Skeletal muscle satellite cell (primary cell): Measurements from ENCODE around the gene MVB12A.

Experiments
- H3K27me3 ChIP-seq: 2 replicates; pipeline ENCODE4 v1.7.0; 2013; ENCODE audit warnings: low read length; ENCODE audit not compliant: control insufficient read depth, insufficient read depth
- H3K36me3 ChIP-seq: 2 replicates; pipeline ENCODE4 v1.7.0; 2013; ENCODE audit warnings: mild to moderate bottlenecking, control low read depth, low read length; ENCODE audit not compliant: insufficient read depth
- H3K4me1 ChIP-seq: 2 replicates; pipeline ENCODE4 v1.7.0; 2013; ENCODE audit warnings: low read length; ENCODE audit not compliant: control insufficient read depth, insufficient read depth
- H3K4me2 ChIP-seq: 2 replicates; pipeline ENCODE4 v1.7.0; 2013; ENCODE audit warnings: mild to moderate bottlenecking, low read length
- H3K4me3 ChIP-seq: 2 replicates; pipeline ENCODE4 v1.7.0; 2013; ENCODE audit warnings: low read length
- H3K9ac ChIP-seq: 2 replicates; pipeline ENCODE4 v1.7.0; 2013; ENCODE audit warnings: mild to moderate bottlenecking, low read depth, low read length, moderate library complexity
- H3K9me3 ChIP-seq: replicated peaks from 2 replicates; pipeline ENCODE4 v1.7.0; 2013; ENCODE audit warnings: mild to moderate bottlenecking, control low read depth, low read length

Gene MVB12A

DNA sequence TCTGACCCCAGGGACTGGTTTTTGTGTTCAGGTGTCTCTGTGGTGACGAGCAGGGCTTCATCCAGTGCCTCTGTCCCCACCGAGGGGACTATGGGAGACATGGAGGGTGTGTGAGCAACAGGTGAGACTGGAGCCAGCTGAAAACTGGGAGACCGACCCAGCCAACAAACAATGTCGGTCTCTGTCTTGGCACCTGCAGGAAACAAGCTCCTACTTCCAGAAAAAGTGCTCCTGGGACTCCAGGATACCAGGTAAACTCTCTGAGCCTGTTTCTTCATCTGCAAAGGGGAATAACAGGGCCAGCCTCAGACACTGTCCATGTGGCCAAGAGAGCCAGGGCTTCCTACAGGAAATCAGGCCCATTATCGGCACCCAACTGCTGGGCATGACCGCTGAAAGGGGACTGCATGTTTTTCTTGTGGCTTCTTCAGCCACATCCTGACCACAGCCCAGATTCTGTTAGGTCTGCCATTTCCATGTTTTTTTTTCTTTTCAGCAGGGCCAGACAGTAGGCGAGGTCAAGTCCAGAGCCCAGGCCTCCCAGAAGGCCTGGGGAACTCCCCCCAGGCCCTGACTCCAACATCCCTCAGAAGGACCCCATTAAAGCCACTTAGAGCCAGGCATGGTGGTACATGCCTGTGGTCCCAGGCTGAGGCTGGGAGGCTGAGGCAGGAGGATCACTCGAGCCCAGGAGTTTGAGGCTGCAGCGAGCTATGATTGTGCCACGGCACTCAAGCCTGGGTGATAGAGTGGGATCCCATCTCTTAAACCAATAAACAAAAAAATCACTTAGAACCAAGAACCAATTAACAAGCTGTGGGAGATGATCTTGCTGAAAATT lies 13.6 kb upstream of the MVB12A start:
- no peak overlapping the region for H3K4me3 ChIP-seq
- peaks cover 13% of the 10 kb centered on the region for H3K4me1 ChIP-seq
- peak overlapping the region; percentile 21 for H3K4me2 ChIP-seq
- H3K9me3 ChIP-seq, result no peaks in the 10 kb centered on the region
- no peaks in the 10 kb centered on the region for H3K36me3 ChIP-seq
- peaks cover 4% of the 10 kb centered on the region for H3K27me3 ChIP-seq
- no peak overlapping the region for H3K9ac ChIP-seq

DNA sequence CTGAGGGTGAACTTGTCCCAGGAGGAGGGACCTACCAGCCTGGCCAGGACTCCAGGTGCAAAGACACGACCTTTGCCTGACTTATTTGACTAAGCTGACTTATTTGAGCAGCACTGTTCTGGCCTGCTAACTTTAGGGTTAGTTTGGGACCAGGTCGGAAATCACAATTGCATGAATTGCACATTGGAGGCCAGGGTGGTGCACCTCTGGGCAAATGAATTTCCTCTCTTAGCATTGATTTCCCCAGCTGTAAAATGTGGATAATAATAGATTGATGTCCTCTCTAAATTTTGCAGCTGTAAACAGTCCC lies 13.0 kb upstream of the MVB12A start:
- Histone ChIP-seq H3K4me1 (peaks cover 13% of the 10 kb centered on the region), H3K36me3 (no peaks in the 10 kb centered on the region), H3K4me2 (no peak overlapping the region), H3K9me3 (no peaks in the 10 kb centered on the region), H3K27me3 (peaks cover 6% of the 10 kb centered on the region), H3K9ac (no peak overlapping the region), H3K4me3 (no peak overlapping the region)

- H3K4me1 ChIP-seq, result peaks cover 13% of the 10 kb centered on the region
- peaks cover 23% of the 10 kb centered on the region for H3K27me3 ChIP-seq
- H3K36me3 ChIP-seq, result no peaks in the 10 kb centered on the region
- no peaks in the 10 kb centered on the region for H3K9me3 ChIP-seq
- H3K4me3 ChIP-seq, result no peak overlapping the region
- H3K9ac ChIP-seq, result no peak overlapping the region
- H3K4me2 ChIP-seq, result no peak overlapping the region
Measured at GRCh38 chr19:17409990-17410389, 9.9 kb upstream of the MVB12A start.

GRCh38 chr19:17411801-17412200 lies 8.0 kb upstream of the MVB12A start:
- Histone ChIP-seq H3K4me3 (no peak overlapping the region), H3K9ac (no peak overlapping the region), H3K9me3 (no peaks in the 10 kb centered on the region), H3K36me3 (no peaks in the 10 kb centered on the region), H3K4me2 (no peak overlapping the region), H3K27me3 (peaks cover 28% of the 10 kb centered on the region), H3K4me1 (peaks cover under 1% of the 10 kb centered on the region)

DNA sequence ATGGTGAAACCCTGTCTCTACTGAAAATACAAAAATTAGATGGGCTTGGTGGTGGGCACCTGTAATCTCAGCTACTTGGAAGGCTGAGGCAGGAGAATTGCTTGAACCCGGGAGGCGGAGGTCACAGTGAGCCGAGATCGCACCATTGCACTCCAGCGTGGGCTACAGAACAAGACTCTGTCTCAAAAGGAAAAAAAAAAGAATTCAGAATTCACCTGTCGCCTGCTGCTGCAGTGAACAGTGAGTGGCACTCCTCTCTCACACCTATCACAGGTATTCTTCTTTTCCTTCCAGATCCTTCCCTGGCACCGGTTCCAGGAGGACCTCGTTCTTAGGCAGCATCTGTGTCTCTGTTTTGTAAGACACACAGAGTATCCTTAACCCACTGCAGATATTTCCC lies 5.8 kb upstream of the MVB12A start:
- Histone ChIP-seq H3K4me3 (no peak overlapping the region), H3K4me1 (peaks cover 3% of the 10 kb centered on the region), H3K36me3 (no peaks in the 10 kb centered on the region), H3K9me3 (no peaks in the 10 kb centered on the region), H3K4me2 (no peak overlapping the region), H3K9ac (no peak overlapping the region), H3K27me3 (peaks cover 28% of the 10 kb centered on the region)

DNA sequence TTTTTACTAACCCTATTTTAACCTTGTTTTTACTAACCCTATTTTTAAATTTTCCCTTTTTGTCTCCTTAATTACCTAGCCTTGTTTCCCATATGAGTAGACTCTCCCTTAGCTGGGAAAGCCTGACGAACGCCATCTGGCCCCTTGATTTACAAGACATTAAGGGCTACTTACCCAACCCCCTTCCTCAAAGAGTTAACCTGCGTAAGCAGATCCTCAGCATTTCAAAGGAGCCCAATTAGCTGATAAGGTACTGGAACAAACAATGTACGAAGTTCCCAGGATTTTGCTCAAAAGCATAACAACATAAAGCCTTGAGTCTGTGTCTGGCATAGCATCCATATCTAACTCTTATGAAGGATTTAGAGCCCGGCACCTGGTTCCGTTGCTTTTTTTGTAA lies 4.7 kb upstream of the MVB12A start:
- H3K36me3 ChIP-seq, result no peaks in the 10 kb centered on the region
- no peak overlapping the region for H3K4me3 ChIP-seq
- no peaks in the 10 kb centered on the region for H3K9me3 ChIP-seq
- H3K27me3 ChIP-seq, result peaks cover 28% of the 10 kb centered on the region
- peaks cover 6% of the 10 kb centered on the region for H3K4me1 ChIP-seq
- H3K9ac ChIP-seq, result no peak overlapping the region
- no peak overlapping the region for H3K4me2 ChIP-seq

DNA sequence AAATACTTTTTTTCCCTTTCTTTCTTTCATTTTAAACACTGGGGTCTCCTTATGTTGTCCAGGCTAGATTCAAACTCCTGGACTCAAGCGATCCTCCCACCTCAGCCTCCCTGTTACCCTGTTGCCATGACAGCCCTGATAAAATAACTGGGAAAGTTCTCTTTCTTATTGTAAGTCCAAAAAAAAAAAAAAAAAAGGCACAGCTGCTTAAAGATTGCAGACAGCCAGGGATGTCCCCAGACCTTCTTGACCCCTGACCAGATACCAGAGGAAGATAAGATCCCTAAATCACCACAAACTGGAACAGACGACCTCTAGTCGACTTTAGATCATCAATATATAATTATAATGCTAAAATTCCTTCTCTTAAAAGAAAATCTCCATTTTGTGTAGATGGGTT lies 1.1 kb upstream of the MVB12A start:
- H3K36me3 ChIP-seq, result no peaks in the 10 kb centered on the region
- H3K4me2 ChIP-seq, result peak overlapping the region; percentile 80
- H3K4me3 ChIP-seq, result peak overlapping the region; percentile 69
- H3K9me3 ChIP-seq, result no peaks in the 10 kb centered on the region
- H3K9ac ChIP-seq, result peak overlapping the region; percentile 67
- peaks cover 11% of the 10 kb centered on the region for H3K27me3 ChIP-seq
- peaks cover 11% of the 10 kb centered on the region for H3K4me1 ChIP-seq

DNA sequence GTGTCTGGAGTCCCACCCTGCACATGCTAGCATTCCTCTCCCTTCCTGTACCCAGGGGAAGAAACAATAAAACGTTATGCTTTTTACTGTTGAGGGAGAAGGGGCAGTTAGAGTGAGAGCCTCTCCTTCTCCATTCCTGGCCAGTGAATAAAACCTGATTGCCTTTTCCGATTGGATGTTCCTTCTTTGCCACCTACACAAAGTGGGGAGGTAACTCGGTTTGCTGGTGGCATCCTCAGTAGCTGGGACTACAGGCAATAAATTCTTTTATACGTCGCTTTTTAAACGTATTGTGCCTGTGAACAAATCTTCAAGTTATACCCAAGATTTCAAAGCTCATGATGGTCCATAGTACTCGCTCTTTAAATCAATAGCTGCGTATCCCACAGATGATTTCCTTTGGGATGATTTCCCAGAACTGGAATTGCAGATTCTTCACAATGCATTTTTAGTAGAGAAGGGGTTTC lies 660 bp upstream of the MVB12A start:
- peak overlapping the region; percentile 69 for H3K4me3 ChIP-seq
- H3K36me3 ChIP-seq, result peaks cover 4% of the 10 kb centered on the region
- peak overlapping the region; percentile 67 for H3K9ac ChIP-seq
- H3K9me3 ChIP-seq, result no peaks in the 10 kb centered on the region
- H3K4me1 ChIP-seq, result peaks cover 11% of the 10 kb centered on the region
- H3K4me2 ChIP-seq, result peak overlapping the region; percentile 80
- peaks cover 8% of the 10 kb centered on the region for H3K27me3 ChIP-seq

DNA sequence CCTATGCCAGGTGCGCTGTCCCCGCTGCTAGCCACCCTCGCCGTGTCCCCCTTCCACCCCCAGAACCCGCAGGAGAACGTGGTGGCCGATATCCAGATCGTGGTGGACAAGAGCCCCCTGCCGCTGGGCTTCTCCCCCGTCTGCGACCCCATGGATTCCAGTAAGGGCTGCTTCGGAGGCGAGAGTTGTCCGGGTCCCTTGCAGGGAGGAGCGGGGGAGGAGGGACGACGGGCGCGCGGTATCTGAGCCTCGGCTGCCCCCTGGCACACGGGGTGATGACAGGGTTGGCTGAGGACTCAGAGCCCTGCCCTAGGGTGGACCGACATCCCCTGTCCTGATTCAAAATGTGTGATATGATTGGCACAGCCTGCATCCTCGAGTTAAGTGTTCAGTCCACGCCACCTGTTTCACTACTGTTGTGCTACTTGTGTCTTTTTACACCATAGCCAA lies 653 bp downstream of the MVB12A start:
- Histone ChIP-seq H3K4me1 (peaks cover 11% of the 10 kb centered on the region), H3K36me3 (peaks cover 5% of the 10 kb centered on the region), H3K9me3 (no peaks in the 10 kb centered on the region), H3K27me3 (peaks cover 3% of the 10 kb centered on the region), H3K4me3 (peak overlapping the region; percentile 98), H3K9ac (peak overlapping the region; percentile 71), H3K4me2 (peak overlapping the region; percentile 99)

DNA sequence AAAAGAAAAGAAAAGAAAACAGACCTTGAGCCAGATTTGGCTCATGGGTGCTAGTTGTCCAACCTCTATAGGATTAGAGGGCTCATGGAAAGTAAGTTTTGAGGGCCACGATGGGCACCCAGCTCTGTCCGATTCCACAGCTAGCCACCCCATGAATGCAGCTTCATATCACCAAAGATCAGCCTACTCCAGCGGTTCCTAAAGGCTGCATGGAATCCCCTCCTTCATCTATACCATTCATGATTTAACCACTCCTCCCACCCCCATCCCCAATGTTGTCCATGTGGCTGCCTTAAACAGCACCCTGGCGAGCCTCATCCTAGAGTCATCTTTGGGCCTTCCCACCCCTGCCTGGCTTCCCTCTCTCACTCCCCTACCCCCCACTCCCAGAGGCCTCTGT lies 2.1 kb downstream of the MVB12A start:
- H3K9ac ChIP-seq, result no peak overlapping the region
- H3K4me1 ChIP-seq, result peaks cover 11% of the 10 kb centered on the region
- no peaks in the 10 kb centered on the region for H3K27me3 ChIP-seq
- no peak overlapping the region for H3K4me2 ChIP-seq
- no peaks in the 10 kb centered on the region for H3K9me3 ChIP-seq
- no peak overlapping the region for H3K4me3 ChIP-seq
- H3K36me3 ChIP-seq, result peaks cover 5% of the 10 kb centered on the region

GRCh38 chr19:17423429-17424208 lies 3.8 kb downstream of the MVB12A start:
- Histone ChIP-seq H3K9me3 (no peaks in the 10 kb centered on the region), H3K4me3 (no peak overlapping the region), H3K9ac (no peak overlapping the region), H3K36me3 (peaks cover 5% of the 10 kb centered on the region), H3K4me2 (no peak overlapping the region), H3K27me3 (no peaks in the 10 kb centered on the region), H3K4me1 (peaks cover 11% of the 10 kb centered on the region)
